ENCODE data around the gene KIF21A.

The KIF21A gene

GRCh38 chr12:39440101-39440500 lies 2.8 kb downstream of the KIF21A start:
- DNase-seq (ENCODE audit: low read depth in 2 of 2): no peak

DNA sequence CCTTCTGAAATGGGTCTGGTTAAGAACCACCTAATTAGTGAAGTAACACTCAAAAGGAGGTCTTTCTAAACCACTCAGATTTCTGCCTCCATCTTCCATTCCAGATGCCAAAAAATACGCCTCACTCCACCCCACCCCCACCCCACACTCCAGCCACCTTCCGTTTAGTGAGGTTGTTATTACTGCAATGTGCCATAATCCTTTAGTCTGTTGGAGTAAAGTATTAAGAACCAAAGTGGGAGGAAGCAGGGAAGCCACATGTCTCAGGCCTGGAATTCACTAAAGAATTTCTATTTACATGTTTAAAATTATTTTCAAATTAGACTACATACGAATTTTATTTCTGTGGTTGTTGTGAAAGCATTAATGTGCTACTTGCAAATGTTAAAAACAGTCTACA lies 7.4 kb downstream of the KIF21A start:
- DNase-seq (ENCODE audit: low read depth in 2 of 2): no peak

DNA sequence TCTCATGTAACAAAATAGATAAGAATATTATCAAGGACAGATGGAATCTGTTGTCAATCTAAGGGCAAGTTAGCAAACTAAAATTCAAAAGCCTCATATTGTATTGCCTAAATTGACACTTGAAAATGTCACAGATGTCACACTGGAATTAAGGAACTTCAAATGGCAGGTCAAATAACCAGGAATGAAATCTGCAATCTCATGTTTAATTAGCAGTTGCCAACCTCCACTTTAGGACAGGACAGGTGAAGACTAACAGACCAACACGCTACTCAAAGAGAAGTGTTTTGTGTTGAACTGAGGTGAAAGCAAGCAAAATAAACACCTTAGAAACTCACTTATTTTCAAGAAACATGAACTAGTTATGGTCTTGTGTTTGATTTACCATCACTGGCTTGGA lies 11.1 kb downstream of the KIF21A start:
- no peak for DNase-seq (ENCODE audit: low read depth in 2 of 2)

GRCh38 chr12:39431002-39431796 lies 11.7 kb downstream of the KIF21A start:
- DNase-seq (ENCODE audit: low read depth in 2 of 2): no peak

DNA sequence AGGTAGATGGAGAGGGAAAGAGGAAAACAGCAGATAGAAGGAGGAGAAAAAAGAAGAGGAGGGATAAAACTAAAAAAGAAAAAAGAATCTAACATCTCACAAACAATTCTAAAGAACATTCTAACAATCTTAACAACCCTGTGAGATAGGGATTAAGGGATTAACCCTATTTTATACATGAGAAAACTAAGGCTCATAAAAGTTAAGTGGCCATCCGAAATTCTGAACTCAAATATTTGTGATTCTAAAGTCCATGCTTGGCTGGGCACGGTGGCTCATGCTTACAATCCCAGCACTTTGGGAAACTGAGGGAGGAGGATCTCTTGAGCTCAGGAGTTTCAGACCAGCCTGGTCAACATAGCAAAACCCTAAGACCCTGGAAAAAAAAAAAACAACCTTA lies 13.1 kb downstream of the KIF21A start:
- no peak for DNase-seq (ENCODE audit: low read depth in 2 of 2)

GRCh38 chr12:39427360-39427808 lies 15.5 kb downstream of the KIF21A start:
- DNase-seq (ENCODE audit: low read depth in 2 of 2): no peak

DNA sequence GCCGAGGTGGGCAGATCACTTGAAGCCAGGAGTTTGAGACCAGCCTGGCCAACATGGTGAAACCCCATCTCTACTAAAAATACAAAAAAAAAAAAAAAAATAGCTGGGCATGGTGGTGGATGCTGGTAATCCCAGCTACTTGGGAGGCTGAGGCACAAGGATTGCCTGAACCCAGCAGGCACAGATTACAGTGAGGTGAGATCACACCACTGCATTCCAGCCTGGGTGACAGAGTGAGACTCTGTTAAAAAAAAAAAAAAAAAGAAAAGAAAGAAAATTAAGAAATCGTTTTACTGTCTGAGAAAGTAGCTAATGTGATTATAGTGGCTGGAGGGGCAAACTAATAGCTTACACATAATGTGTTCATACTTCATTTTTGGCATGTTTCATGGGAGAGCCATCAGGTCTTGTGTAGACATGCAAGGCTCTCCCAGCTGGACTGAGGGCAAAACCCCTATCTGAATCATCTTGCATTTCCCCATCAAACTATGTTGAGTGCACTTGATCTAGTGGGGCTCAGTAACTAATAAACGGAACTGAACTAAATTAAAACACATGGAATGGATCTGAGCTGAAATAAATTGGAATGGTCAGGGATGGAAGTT lies 16.2 kb downstream of the KIF21A start:
- no peak for DNase-seq (ENCODE audit: low read depth in 2 of 2)

- DNase-seq (ENCODE audit: low read depth in 2 of 2): no peak
Observed at GRCh38 chr12:39420043-39420442, 22.9 kb downstream of the KIF21A start.

- no peak for DNase-seq (ENCODE audit: low read depth in 2 of 2)
Observed at GRCh38 chr12:39419471-39419870, 23.4 kb downstream of the KIF21A start.

DNA sequence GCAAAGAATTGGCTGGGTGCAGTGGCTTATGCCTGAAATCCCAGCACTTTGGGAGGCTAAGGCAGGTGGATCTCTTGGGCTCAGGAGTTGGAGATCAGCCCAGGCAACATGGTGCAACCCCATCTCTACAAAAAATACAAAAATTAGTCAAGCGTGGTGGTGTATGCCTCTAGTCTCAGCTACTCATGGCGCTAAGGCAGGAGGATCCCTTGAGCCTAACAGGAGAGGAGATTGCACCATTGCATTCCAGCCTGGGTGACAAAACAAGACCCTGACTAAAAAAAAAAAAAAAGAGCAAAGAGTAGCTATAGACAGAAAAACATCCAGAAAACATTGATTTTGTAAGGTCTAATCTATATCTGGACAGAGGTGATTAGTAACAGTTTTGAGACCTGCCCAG lies 25.0 kb downstream of the KIF21A start:
- no peak for DNase-seq (ENCODE audit: low read depth in 2 of 2)

- no peak for DNase-seq (ENCODE audit: low read depth in 2 of 2)
Observed at GRCh38 chr12:39413836-39414771, 28.8 kb downstream of the KIF21A start.

DNA sequence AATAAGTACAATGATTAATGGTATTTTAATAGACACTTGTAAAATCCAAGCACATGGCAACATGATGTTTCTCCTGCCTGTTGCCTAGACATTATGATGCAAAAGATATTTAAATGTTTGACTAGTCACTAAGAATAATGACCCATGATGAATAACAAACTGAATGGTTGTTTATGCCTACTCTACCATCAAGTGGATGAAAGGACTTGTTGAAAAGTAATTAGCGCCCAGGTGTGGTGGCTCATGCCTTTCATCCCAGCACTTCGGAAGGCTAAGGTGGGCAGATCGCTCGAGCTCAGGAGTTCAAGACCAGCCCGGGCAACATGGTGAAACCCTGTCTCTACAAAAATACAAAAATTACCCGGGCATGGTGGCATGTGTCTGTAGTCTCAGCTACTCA lies 30.7 kb downstream of the KIF21A start:
- DNase-seq (ENCODE audit: low read depth in 2 of 2): no peak

GRCh38 chr12:39406262-39406661 lies 36.7 kb downstream of the KIF21A start:
- no peak for DNase-seq (ENCODE audit: low read depth in 2 of 2)

DNA sequence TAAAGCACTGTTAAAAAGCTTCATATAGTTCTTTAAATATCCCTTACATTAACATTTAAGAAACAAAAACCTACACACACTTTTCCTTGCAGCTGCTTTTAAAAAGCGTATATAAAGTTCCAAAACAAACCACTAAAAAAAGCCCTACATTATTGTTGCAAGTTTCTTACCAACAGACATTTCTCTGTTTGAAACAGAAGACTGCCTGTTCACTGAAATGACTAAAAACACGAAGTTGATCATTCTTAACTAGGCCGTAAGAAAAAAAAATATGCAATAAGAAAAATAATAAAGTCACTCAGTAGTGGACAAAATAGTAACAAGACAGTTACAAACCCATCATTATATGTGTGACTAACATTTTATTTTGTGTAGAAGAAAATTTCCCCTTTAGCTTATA lies 37.3 kb downstream of the KIF21A start:
- no peak for DNase-seq (ENCODE audit: low read depth in 2 of 2)

DNA sequence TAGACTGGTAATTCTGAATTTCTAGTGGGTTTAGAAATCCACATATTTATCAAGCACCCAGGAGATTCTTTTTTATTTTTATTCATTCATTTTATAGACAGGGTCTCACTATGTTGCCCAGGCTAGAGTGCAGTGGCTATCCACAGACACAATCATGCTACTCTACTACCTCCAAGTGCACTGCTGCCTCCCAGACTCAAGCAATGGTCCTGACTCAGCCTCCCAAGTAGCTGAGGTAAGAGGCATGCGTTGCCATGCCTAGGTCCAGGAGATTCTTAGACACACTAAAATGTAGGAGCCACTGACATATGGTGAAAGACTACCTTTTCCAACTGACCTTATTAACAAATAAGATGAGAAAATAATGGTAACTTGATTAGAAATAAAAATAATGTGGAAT lies 38.9 kb downstream of the KIF21A start:
- no peak for DNase-seq (ENCODE audit: low read depth in 2 of 2)

DNA sequence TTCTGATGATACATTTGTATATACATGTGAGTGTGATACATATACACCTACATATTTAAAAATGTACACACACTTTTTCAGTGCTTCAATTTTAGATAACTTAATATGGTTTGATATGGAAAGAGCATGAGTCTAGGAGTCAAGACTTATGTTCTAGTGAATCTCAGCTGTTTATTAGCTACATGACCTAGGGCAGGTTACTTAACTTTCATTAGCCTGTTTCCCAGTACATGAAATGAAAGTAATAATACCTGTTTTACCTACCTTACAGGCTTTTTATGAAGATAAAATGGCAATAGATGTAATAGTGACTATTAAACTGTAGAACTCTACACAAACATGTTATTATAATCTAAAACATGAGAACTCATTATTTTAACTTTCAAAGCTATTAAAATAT lies 39.5 kb downstream of the KIF21A start:
- DNase-seq (ENCODE audit: low read depth in 2 of 2): no peak

GRCh38 chr12:39402922-39403321 lies 40.0 kb downstream of the KIF21A start:
- no peak for DNase-seq (ENCODE audit: low read depth in 2 of 2)

GRCh38 chr12:39401459-39401858 lies 41.5 kb downstream of the KIF21A start:
- DNase-seq (ENCODE audit: low read depth in 2 of 2): no peak

DNA sequence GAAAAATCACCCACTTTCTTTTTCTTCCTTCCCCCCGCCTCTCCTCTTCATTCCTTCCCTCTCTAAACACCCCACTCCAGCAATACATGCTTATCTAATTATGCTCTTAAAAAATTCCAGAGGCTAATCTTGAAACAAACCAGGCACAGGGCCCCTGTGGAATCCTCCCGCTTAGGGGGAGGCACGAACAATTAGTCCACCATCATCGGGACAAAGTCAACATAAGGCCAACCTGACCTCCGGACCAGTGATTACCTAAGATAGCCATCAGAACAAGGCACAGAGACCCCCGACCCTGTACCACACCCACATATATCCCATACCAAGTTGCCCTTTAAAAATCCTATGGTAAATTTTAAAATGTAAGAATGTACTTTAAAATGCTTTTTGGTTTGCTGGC lies 47.1 kb downstream of the KIF21A start:
- no peak for DNase-seq (ENCODE audit: low read depth in 2 of 2)

GRCh38 chr12:39393890-39394289 lies 49.0 kb downstream of the KIF21A start:
- DNase-seq (ENCODE audit: low read depth in 2 of 2): no peak

DNA sequence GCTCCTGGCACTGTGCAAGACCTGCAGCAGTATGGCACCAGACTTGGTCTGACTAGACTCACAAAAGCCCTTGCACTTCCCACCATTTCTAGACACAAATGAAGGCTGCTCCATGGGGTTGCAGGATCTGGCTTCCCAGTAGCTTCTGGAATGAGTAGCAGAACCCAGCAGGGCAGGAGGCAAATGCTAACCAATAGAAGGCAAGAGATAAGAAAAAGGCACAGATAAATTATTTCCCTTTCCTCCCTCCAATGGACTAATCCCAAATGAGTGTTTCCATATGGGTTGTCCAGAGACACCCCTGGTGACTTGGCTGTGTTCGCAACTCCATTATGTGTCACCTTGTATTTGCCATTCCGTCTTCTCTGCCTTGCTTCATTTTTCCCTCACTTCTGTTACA lies 49.7 kb downstream of the KIF21A start:
- no peak for DNase-seq (ENCODE audit: low read depth in 2 of 2)

DNA sequence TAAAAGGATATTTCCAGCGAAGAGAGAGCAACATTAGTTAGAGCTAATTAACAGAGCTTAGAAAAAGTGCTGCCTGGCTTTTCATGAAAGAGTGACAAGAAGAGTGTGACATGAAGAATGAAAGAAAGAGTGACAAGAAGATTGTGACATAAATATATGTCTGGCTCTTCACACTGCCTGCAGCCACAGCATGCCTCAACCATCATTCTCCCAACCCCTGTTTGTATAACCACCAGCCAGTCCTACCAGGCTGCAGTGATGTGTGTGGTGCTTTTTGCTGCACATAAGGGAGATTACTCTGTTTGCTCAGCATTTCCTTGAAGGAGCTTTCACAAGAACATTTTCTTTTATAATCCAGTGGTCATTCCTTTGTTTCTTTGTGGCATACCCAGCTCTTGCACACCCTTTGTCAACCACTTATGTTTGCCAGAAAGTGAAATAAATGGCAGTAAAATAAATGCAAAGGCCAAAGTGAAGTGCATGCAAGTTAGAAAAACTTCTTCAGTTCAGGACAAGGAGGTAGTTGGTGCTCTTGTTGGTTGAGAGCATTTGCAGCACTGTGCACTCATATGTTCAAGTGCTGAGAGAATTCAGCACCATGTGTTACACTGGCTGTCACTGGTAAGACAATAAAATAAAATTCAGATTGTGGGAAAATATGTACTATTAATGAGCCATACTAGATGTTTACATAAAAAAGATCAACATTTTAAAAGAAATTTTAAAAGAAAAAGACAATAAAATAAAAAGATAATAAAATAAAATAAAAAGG lies 50.6 kb downstream of the KIF21A start:
- DNase-seq (ENCODE audit: low read depth in 2 of 2): no peak

All from stimulated activated CD8-positive, alpha-beta memory T cell treated with anti-CD3 and anti-CD28 coated beads, Interleukin-7, amount 100 ng/mL, for 1 hour (primary cell).